H1 (cell line): ENCODE data around the gene RAB21. TPM values are rescaled to one million over a fixed set of nuclear protein-coding genes. Genes with fewer than 3 reads are reported as not detected.

Experiments used
- CTCF ChIA-PET: fragments of 300-600 bp; sonication (Branson Sonifier 250); formaldehyde crosslinking; loops from one replicate; lab custom pipeline; 2021; ENCODE audit not compliant: partially characterized antibody; lab: Charles Lee
- POLR2A ChIA-PET: fragments of 300-600 bp; sonication (Branson Sonifier 250); formaldehyde crosslinking; loops from one replicate; lab custom pipeline; 2021; ENCODE audit warnings: inconsistent platforms; ENCODE audit not compliant: partially characterized antibody; lab: Charles Lee
- DNase-seq, 2 experiments: peaks; one replicate each; pipeline versions ENCODE4 v3.0.0 to v3.0.0-alpha.2; 2010 to 2022; ENCODE audit warnings: low spot score in 2 of 2, low read depth in 1 of 2, mixed read lengths in 1 of 2
- FAIRE-seq: peaks from 2 replicates; lab custom pipeline; 2011; peaks lifted over from hg19 to GRCh38; lab: Jason Lieb, UNC
- H2AFZ ChIP-seq: 2 replicates; pipeline ENCODE4 v1.8.1; 2012; ENCODE audit warnings: low read length, inconsistent platforms
- H2AK5ac ChIP-seq: 2 replicates; pipeline ENCODE4 v1.6.1; 2013; ENCODE audit warnings: low read depth, low read length
- H2BK120ac ChIP-seq: replicated peaks from 2 replicates; pipeline ENCODE3; 2013; ENCODE audit warnings: low read depth, low read length, inconsistent platforms
- H2BK12ac ChIP-seq: 2 replicates; pipeline ENCODE4 v1.6.1; 2013; ENCODE audit warnings: low read depth, low read length
- H2BK15ac ChIP-seq: 2 replicates; pipeline ENCODE4 v1.6.1; 2013; ENCODE audit warnings: low read length
- H2BK20ac ChIP-seq: 2 replicates; pipeline ENCODE4 v1.6.1; 2013; ENCODE audit warnings: low read length
- H2BK5ac ChIP-seq: 2 replicates; pipeline ENCODE4 v1.6.1; 2013; ENCODE audit warnings: low read depth, low read length
- H3K14ac ChIP-seq: 2 replicates; pipeline ENCODE4 v1.6.1; 2013; ENCODE audit warnings: inconsistent platforms; ENCODE audit not compliant: insufficient read length
- H3K18ac ChIP-seq: 2 replicates; pipeline ENCODE4 v1.6.1; 2013; ENCODE audit warnings: low read length; ENCODE audit errors: extremely low read depth
- H3K23ac ChIP-seq: 2 replicates; pipeline ENCODE4 v1.6.1; 2013; ENCODE audit warnings: inconsistent platforms; ENCODE audit not compliant: insufficient read length
- H3K23me2 ChIP-seq: 2 replicates; pipeline ENCODE4 v1.6.1; 2013; ENCODE audit warnings: low read depth, low read length
- H3K27ac ChIP-seq: 2 replicates; pipeline ENCODE4 v1.6.1; 2011; ENCODE audit warnings: low read depth, low read length, inconsistent platforms
- H3K27me3 ChIP-seq, 4 experiments: replicated peaks in 1 of 4; 1 replicate in 1 of 4; 2 replicates in 3 of 4; pipeline versions ENCODE4 v1.6.1 to v1.8.1; 2011 to 2013; ENCODE audit warnings: low read length in 3 of 4, mild to moderate bottlenecking in 3 of 4, inconsistent platforms in 2 of 4, mixed read lengths in 2 of 4, moderate library complexity in 1 of 4; ENCODE audit not compliant: control insufficient read depth in 3 of 4, insufficient read depth in 3 of 4; ENCODE audit errors: extremely low read depth in 1 of 4
- H3K36me3 ChIP-seq, 4 experiments: 2 replicates each; pipeline versions ENCODE4 v1.6.1 to v1.8.1; 2011 to 2013; ENCODE audit warnings: mild to moderate bottlenecking in 4 of 4, low read length in 3 of 4, moderate library complexity in 2 of 4, control low read depth in 1 of 4, inconsistent platforms in 1 of 4; ENCODE audit not compliant: insufficient read depth in 4 of 4, control insufficient read depth in 2 of 4
- H3K4ac ChIP-seq: replicated peaks from 2 replicates; pipeline ENCODE3; 2013; ENCODE audit warnings: low read length, low read depth, mixed read lengths, inconsistent platforms; ENCODE audit not compliant: insufficient read length
- H3K4me1 ChIP-seq, 4 experiments: replicated peaks in 1 of 4; 1 replicate in 1 of 4; 2 replicates in 3 of 4; pipeline versions ENCODE4 v1.6.1 to v1.8.1; 2011 to 2013; ENCODE audit warnings: low read length in 3 of 4, inconsistent platforms in 2 of 4, mixed read lengths in 1 of 4; ENCODE audit not compliant: insufficient read depth in 4 of 4, control insufficient read depth in 3 of 4
- H3K4me2 ChIP-seq, 2 experiments: 2 replicates each; pipeline versions ENCODE4 v1.6.1 to v1.8.1; 2011 to 2013; ENCODE audit warnings: low read depth in 2 of 2, low read length in 2 of 2, control low read depth in 1 of 2, inconsistent platforms in 1 of 2, mild to moderate bottlenecking in 1 of 2; ENCODE audit not compliant: insufficient read depth in 1 of 2
- H3K4me3 ChIP-seq, 4 experiments: fragments of 200-600, 300-600 bp in 1 of 4; sonication (generic), shearing (Covaris generic), sonication (Bioruptor Twin) in 1 of 4; 2 replicates each; pipeline versions ENCODE4 v1.5.1 to v1.8.1; 2011 to 2016; ENCODE audit warnings: low read length in 4 of 4, low read depth in 3 of 4, control low read depth in 2 of 4, inconsistent platforms in 2 of 4, mild to moderate bottlenecking in 2 of 4, mixed read lengths in 1 of 4, moderate library complexity in 1 of 4; ENCODE audit not compliant: insufficient read depth in 2 of 4; ENCODE audit errors: extremely low read depth in 1 of 4
- H3K56ac ChIP-seq: replicated peaks from 2 replicates; pipeline ENCODE3; 2013; ENCODE audit warnings: low read depth, mild to moderate bottlenecking, mixed read lengths, low read length, inconsistent platforms; ENCODE audit not compliant: insufficient read length
- H3K79me1 ChIP-seq: 2 replicates; pipeline ENCODE4 v1.6.1; 2013; ENCODE audit warnings: low read depth, low read length, control low read depth
- H3K79me2 ChIP-seq, 2 experiments: 2 replicates each; pipeline versions ENCODE4 v1.6.1 to v1.8.1; 2012 to 2013; ENCODE audit warnings: low read length in 2 of 2, mild to moderate bottlenecking in 2 of 2, inconsistent platforms in 1 of 2; ENCODE audit not compliant: insufficient read depth in 2 of 2, control insufficient read depth in 1 of 2
- H3K9ac ChIP-seq, 4 experiments: replicated peaks in 1 of 4; 1 replicate in 1 of 4; 2 replicates in 3 of 4; pipeline versions ENCODE4 v1.6.1 to v1.8.1; 2011 to 2013; ENCODE audit warnings: low read depth in 3 of 4, low read length in 3 of 4, control low read depth in 2 of 4, mild to moderate bottlenecking in 2 of 4, moderate library complexity in 2 of 4, inconsistent platforms in 1 of 4; ENCODE audit errors: extremely low read depth in 1 of 4
- H3K9me3 ChIP-seq, 2 experiments: 2 replicates each; pipeline versions ENCODE4 v1.6.1 to v1.8.1; 2012 to 2013; ENCODE audit warnings: mild to moderate bottlenecking in 2 of 2, moderate library complexity in 2 of 2, control low read depth in 1 of 2, inconsistent platforms in 1 of 2, low read depth in 1 of 2, low read length in 1 of 2, mixed read lengths in 1 of 2; ENCODE audit not compliant: insufficient read depth in 2 of 2
- H4K20me1 ChIP-seq, 2 experiments: replicated peaks in 1 of 2; 2 replicates each; pipeline versions ENCODE3 to v1.8.1; 2011 to 2013; ENCODE audit warnings: inconsistent platforms in 2 of 2, low read length in 2 of 2, mild to moderate bottlenecking in 1 of 2; ENCODE audit not compliant: insufficient read depth in 2 of 2, control insufficient read depth in 1 of 2
- H4K5ac ChIP-seq: 2 replicates; pipeline ENCODE4 v1.6.1; 2013; ENCODE audit warnings: low read length, low read depth, mixed read lengths, inconsistent platforms; ENCODE audit not compliant: insufficient read length
- H4K8ac ChIP-seq: 2 replicates; pipeline ENCODE4 v1.8.0; 2013; ENCODE audit warnings: mild to moderate bottlenecking, moderate library complexity, low read length, inconsistent platforms; ENCODE audit not compliant: insufficient read depth; ENCODE audit errors: extremely low read depth
- H4K91ac ChIP-seq: replicated peaks from 2 replicates; pipeline ENCODE3; 2013; ENCODE audit warnings: low read length, mixed read lengths, inconsistent platforms; ENCODE audit not compliant: insufficient read length
- BACH1 ChIP-seq: IDR thresholded peaks from 2 replicates; pipeline ENCODE4 v1.6.1; 2012; ENCODE audit warnings: low read length, improper control_type of control experiment
- CREB1 ChIP-seq: IDR thresholded peaks from 2 replicates; pipeline ENCODE4 v1.6.1; 2012; ENCODE audit warnings: inconsistent platforms
- EZH2 ChIP-seq: fragments of 200-600 bp; sonication (generic); IDR thresholded peaks from 2 replicates; pipeline ENCODE4 v1.7.1; 2012; ENCODE audit warnings: low read depth, mild to moderate bottlenecking, moderate library complexity, low read length, inconsistent platforms; ENCODE audit not compliant: severe bottlenecking
- JUND ChIP-seq: IDR thresholded peaks from 2 replicates; pipeline ENCODE4 v1.6.1; 2011; ENCODE audit warnings: mild to moderate bottlenecking, improper control_type of control experiment, low read length
- NRF1 ChIP-seq: IDR thresholded peaks from 2 replicates; pipeline ENCODE4 v1.6.1; 2011; ENCODE audit warnings: mild to moderate bottlenecking, low read depth, low read length, improper control_type of control experiment
- POLR2A ChIP-seq, 2 experiments: IDR thresholded peaks; 1 replicate in 1 of 2; 2 replicates in 1 of 2; pipeline ENCODE4 v1.6.1; 2011; ENCODE audit warnings: low read depth in 2 of 2, low read length in 2 of 2, mild to moderate bottlenecking in 2 of 2; ENCODE audit errors: control extremely low read depth in 1 of 2
- RBBP5 ChIP-seq: IDR thresholded peaks from 2 replicates; pipeline ENCODE4 v1.7.1; 2012; ENCODE audit warnings: low read depth, mild to moderate bottlenecking, inconsistent platforms, low read length, moderate library complexity, borderline replicate concordance
- TAF1 ChIP-seq: IDR thresholded peaks from 2 replicates; pipeline ENCODE4 v1.6.1; 2011; ENCODE audit warnings: mild to moderate bottlenecking, low read depth, low read length
- WGBS, 2 experiments: shearing (Covaris generic) in 1 of 2; methylation state at CpG; one replicate each; pipeline versions ENCODE4 v1.1.6 to v1.1.7; 2013 to 2015; ENCODE audit warnings: low lambda C conversion rate in 2 of 2, mixed read lengths in 2 of 2, inconsistent platforms in 1 of 2, low coverage in 1 of 2, missing lambda C conversion rate in 1 of 2; ENCODE audit not compliant: insufficient replicate concordance in 2 of 2, insufficient coverage in 1 of 2, insufficient read length in 1 of 2; ENCODE audit errors: extremely low coverage in 1 of 2, missing lambda C conversion rate in 1 of 2; 5-methylcytosine and 5-hydroxymethylcytosine counted together
- polyA plus RNA-seq, 7 experiments: library from polyadenylated mRNA; depleted of rRNA in 3 of 7; stranded (reverse) in 5 of 7; unstranded in 2 of 7; fragments of >200 nt in 5 of 7; fragments of 200-250 nt in 2 of 7; gene quantifications; 1 replicate in 5 of 7; 2 replicates in 1 of 7; 4 replicates in 1 of 7; pipeline versions ENCODE4 v1.2.1 to v1.2.3, GENCODE V29; 2011 to 2013; ENCODE audit warnings: missing spikeins in 2 of 7, mixed read lengths in 2 of 7
- total RNA-seq: library from RNA; stranded (reverse); fragmentation: NEBNext Ultra II Directional; extraction: Animal tissue kit (Norgen Biotek cat#: 25700); gene quantifications from 2 replicates; pipeline ENCODE4 v1.2.1, GENCODE V29; 2021

The RAB21 gene
- total and polyA plus RNA-seq, 2 of the 8 experiments (the other 6 are each of a cell fraction or from before 2014, with no cell fraction given) = 1.2 to 47.2 TPM

DNA sequence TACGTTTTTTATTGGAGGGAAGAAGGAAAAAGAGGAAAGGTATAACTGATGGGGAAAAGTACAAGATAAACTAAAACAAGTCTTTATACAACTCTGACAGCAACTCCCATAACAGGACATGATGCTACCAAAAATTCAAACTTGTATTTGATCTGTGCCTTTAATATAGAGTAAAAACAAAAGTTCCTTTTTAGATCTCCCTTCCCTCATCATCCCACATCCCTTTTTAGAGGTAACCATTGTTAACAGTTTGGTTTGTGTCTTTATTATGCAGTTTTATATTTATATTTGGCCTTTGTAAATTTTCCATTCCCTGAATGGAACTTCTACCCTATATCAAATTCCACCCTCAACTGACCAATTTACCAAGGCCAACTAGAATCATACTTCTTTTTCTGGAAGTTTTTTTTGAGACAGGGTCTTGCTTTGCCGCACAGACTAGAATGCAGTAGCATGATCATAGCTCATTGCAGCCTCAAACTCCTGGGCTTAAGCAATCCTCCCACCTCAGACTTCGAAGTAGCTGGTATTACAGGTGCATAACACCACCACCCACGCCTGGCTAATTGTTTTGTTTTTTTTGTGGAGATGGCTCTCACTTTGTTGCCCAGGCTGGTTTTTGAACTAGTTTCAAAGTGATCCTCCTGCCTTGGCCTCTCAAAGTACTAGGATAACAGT, 36.9 kb downstream of the RAB21 start:
- no peak overlapping the region for H3K23ac ChIP-seq
- no peak overlapping the region for H3K27ac ChIP-seq
- H3K4me2 ChIP-seq = no peak overlapping the region
- no peak overlapping the region for H3K56ac ChIP-seq
- no peak overlapping the region for H2BK20ac ChIP-seq
- H2BK120ac ChIP-seq = no peak overlapping the region
- no peaks in the 10 kb centered on the region for H3K4me1 ChIP-seq
- no peak overlapping the region for H2BK12ac ChIP-seq
- H3K4ac ChIP-seq = no peak overlapping the region
- peaks cover 0 to 11% (median 1%) of the 10 kb centered on the region in 4 experiments; a peak in 2 of 8 replicates for H3K36me3 ChIP-seq
- H2AK5ac ChIP-seq = no peak overlapping the region
- H3K23me2 ChIP-seq = no peaks in the 10 kb centered on the region
- no peak overlapping the region for H3K9ac ChIP-seq
- no peaks in the 10 kb centered on the region for H3K9me3 ChIP-seq
- no peaks in the 10 kb centered on the region for H4K20me1 ChIP-seq
- H3K79me2 ChIP-seq = no peaks in the 10 kb centered on the region
- H3K4me3 ChIP-seq = no peak overlapping the region
- DNase-seq (no peak), FAIRE-seq (no peak)
- H3K27me3 ChIP-seq = peaks cover 0 to 1% (median 0%) of the 10 kb centered on the region in 4 experiments; a peak in 1 of 7 replicates
- POLR2A ChIA-PET = interaction anchor here (0.6 to 1.1 kb wide), 4 partner anchors 28 to 137 kb away, joined by 3 to 5 read pairs (median 3); no protein-coding TSS in a partner anchor
- H2BK5ac ChIP-seq = no peak overlapping the region
- H3K79me1 ChIP-seq = no peaks in the 10 kb centered on the region
- no peak overlapping the region for H4K8ac ChIP-seq
- WGBS, 2 experiments = 89 to 100% methylated on average over 1 to 4 of the region's 4 CpGs
- no peak overlapping the region for H4K91ac ChIP-seq
- H2BK15ac ChIP-seq = no peak overlapping the region
- H4K5ac ChIP-seq = no peak overlapping the region
- no peak overlapping the region for H3K18ac ChIP-seq
- no peak overlapping the region for H2AFZ ChIP-seq
- CTCF ChIA-PET = interaction anchor here (0.7 to 4.2 kb wide), 4 partner anchors 11 to 1194 kb away, joined by 3 to 26 read pairs (median 4); partner anchors contain the start of gene TPH2
- H3K14ac ChIP-seq = no peak overlapping the region
- TF ChIP-seq JUND = no peak
- no peak for TF ChIP-seq BACH1
- TF ChIP-seq TAF1 = no peak
- no peak for TF ChIP-seq EZH2
- no peak for TF ChIP-seq CREB1
- TF ChIP-seq NRF1 = no peak
- TF ChIP-seq RBBP5 = no peak
- no peak for TF ChIP-seq POLR2A (IDR thresholded peaks at IDR 0.05; ENCODE audit: control extremely low read depth in 1 of 2, low read depth in 2 of 2, low read length in 2 of 2)
